SJSA1 (cell line): Measurements from ENCODE around the gene IL4. TPM values are rescaled to one million over a fixed set of nuclear protein-coding genes. Genes with fewer than 3 reads are reported as not detected.

ENCODE experiments used
- DNase-seq, 2 experiments: peaks; one replicate each; pipeline ENCODE4 v3.0.0-alpha.2; 2015 to 2020; ENCODE audit warnings: low spot score in 2 of 2, low read depth in 1 of 2
- H3K27ac ChIP-seq: fragments of 250-450 bp; sonication (Bioruptor Pico); 2 replicates; pipeline ENCODE4 v1.5.1; 2020; ENCODE audit warnings: mild to moderate bottlenecking, moderate library complexity
- H3K27me3 ChIP-seq: fragments of 250-450 bp; sonication (Bioruptor Pico); replicated peaks from 2 replicates; pipeline ENCODE4 v1.5.1; 2020; ENCODE audit warnings: mild to moderate bottlenecking, moderate library complexity
- H3K36me3 ChIP-seq: fragments of 250-450 bp; sonication (Bioruptor Pico); 2 replicates; pipeline ENCODE4 v1.5.1; 2020; ENCODE audit warnings: mild to moderate bottlenecking
- H3K4me1 ChIP-seq: fragments of 250-450 bp; sonication (Bioruptor Pico); replicated peaks from 2 replicates; pipeline ENCODE4 v1.6.1; 2021; ENCODE audit warnings: mild to moderate bottlenecking
- H3K4me3 ChIP-seq: fragments of 250-450 bp; sonication (Bioruptor Pico); 2 replicates; pipeline ENCODE4 v1.5.1; 2020; ENCODE audit warnings: mild to moderate bottlenecking
- H3K9me3 ChIP-seq: fragments of 250-450 bp; sonication (Bioruptor Pico); replicated peaks from 2 replicates; pipeline ENCODE4 v1.5.1; 2020; ENCODE audit warnings: mild to moderate bottlenecking
- total RNA-seq: library from RNA; depleted of rRNA; stranded (reverse); fragments of >200 nt; shearing (Covaris generic); gene quantifications from 2 replicates; pipeline ENCODE4 v1.2.3, GENCODE V29; 2014

The IL4 gene
- total RNA-seq, 1 experiment from 2014 or later = not detected

DNA sequence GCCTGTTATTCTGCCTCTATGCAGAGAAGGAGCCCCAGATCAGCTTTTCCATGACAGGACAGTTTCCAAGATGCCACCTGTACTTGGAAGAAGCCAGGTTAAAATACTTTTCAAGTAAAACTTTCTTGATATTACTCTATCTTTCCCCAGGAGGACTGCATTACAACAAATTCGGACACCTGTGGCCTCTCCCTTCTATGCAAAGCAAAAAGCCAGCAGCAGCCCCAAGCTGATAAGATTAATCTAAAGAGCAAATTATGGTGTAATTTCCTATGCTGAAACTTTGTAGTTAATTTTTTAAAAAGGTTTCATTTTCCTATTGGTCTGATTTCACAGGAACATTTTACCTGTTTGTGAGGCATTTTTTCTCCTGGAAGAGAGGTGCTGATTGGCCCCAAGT lies 301 bp upstream of the IL4 start:
- no peak for DNase-seq
- Histone ChIP-seq H3K4me1 (peaks cover 49% of the 10 kb centered on the region), H3K9me3 (no peaks in the 10 kb centered on the region), H3K27me3 (no peaks in the 10 kb centered on the region), H3K27ac (peak overlapping the region; percentile 91; the same call in 1 of the 2 replicates), H3K4me3 (no peak overlapping the region), H3K36me3 (no peaks in the 10 kb centered on the region)

DNA sequence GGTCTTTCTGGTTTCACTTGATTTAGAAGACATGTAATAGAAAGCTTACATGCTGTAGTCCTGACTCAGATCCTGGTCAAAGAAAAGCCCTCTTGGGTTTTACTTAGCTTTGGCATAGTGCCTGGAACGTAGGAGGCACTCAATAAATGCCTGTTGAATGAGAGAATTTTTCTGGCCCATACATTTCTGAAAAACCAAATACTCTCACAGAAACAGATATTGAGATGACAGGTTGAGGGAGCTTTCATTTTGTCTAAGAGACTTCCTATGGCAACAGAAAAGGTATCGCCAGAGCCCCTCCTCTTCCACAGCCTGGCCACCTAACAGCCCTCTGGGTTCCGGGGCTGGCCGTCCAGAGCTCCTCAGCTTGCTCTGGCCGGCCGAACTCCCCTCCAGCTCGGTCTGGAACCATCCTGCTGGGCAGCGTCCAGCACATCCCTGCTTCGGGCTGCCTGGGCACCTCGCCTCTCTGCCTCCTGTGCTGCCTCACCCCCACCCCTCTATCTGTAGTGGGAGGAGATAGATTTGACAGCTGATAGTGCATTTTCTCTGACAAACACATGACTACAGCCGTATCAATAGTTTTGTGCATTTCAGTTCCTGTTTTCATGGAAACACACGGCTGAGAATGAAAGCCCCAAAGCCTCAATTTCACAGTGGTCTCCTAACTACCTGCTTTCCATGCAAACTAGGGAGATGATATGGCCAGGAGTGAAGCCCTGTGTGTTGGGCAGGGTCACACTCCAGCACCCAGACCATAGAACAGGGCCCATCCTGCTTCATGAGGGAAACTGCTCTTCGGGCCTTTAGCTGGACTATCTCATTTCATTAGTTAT lies 1.1 kb downstream of the IL4 start:
- Histone ChIP-seq H3K9me3 (no peaks in the 10 kb centered on the region), H3K36me3 (no peaks in the 10 kb centered on the region), H3K4me1 (peaks cover 55% of the 10 kb centered on the region), H3K4me3 (no peak overlapping the region; the same call in 1 of the 2 replicates), H3K27me3 (no peaks in the 10 kb centered on the region), H3K27ac (peak overlapping the region; percentile 91)
- DNase-seq = peak; percentile 82 to 90

DNA sequence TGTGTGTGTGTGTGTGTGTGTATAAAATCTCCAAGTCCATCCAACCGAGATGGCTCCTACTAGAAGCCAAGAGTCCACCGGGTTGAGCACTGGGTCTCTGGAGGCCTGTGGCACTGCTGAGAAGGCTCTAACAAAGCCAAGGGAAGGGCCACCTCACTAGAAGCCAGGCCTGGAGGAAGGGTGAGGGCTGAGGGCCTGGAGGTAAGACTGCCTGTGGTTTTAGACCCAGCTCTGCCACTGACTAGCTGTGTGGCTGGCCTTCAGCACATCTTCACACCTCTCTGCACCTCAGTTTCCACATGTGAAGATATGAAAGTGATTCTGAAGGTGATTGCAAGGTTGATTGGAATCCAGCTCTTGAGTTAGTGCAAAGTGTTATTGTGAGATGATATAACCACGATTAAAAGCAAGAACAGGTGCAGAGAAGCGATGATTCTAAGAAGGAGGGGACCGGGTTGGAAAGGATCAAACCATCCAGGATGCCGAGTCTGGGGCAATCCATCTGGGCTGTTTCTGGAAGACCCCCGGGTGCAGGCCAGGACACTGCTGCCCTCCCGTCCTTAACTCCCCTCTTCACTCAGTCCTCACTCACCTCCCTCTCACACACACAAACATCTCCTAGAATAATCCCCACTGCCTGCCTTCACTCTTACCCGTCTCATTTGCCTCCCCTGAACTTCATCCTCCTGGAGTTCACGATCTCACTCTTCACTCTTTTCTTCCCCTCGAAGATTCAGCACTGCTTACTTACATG lies 2.3 kb downstream of the IL4 start:
- no peaks in the 10 kb centered on the region for H3K9me3 ChIP-seq
- DNase-seq = peak in 1 of 2 experiments; percentile 40
- H3K4me1 ChIP-seq = peaks cover 52% of the 10 kb centered on the region
- H3K4me3 ChIP-seq = no peak overlapping the region
- H3K36me3 ChIP-seq = no peaks in the 10 kb centered on the region
- peak overlapping the region; percentile 62 for H3K27ac ChIP-seq
- no peaks in the 10 kb centered on the region for H3K27me3 ChIP-seq

DNA sequence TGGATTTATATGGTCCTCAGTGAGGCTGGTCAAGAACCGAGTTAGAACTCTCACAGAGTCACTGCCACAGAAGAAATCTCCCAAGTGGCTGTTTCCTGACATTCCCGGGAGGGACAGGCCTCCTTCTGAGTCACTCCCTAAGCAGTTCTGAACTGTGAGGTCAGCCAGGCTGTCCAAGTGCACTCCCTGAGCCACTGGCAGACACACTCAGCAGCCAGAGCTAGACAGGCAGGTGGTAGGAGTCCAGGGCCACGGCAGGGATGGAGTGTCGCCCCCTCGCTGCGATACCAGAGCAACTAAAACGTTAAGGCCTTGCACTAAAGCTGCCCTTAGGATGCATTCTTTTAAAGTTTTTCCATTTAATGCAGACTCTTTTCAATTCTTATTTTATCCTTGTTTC lies 3.4 kb downstream of the IL4 start:
- Histone ChIP-seq H3K4me1 (peaks cover 52% of the 10 kb centered on the region), H3K27me3 (no peaks in the 10 kb centered on the region), H3K9me3 (no peaks in the 10 kb centered on the region), H3K4me3 (no peak overlapping the region), H3K27ac (peak overlapping the region; percentile 62), H3K36me3 (no peaks in the 10 kb centered on the region)
- DNase-seq = peak; percentile 87 to 97

DNA sequence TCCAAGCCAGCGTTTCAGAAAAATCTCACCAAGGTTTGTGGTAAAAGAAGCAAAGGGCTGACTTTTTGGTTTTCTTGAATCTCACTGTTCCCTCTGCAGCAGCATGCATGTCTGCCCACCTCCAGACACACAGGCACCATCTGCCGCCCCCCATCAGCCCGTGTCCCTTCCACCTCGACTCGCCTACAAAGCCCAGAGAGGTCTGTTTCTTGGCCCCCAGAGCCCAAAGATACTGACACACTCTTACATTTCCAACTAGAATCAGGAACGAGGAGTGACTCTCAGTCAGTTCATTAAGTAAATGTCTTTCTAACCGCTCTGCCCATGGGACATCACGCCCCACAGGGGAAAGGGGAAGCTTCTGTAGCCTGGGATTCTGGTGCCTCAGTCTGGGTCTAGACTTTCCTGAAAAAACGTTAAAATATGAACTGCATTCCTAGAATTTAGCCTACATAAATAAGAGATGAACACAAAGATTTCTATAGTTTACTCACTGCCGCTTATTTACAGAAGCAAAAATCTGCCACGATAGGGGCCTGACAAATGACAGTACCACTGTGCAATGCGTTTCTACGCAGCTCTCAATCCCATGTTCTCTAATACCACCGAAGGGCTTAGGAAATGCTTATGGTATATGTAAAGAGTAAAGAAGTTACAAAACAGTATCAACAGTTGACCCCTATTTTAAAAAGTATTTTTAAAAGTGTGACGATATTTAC lies 4.1 kb downstream of the IL4 start:
- no peak overlapping the region for H3K4me3 ChIP-seq
- H3K9me3 ChIP-seq = no peaks in the 10 kb centered on the region
- H3K36me3 ChIP-seq = no peaks in the 10 kb centered on the region
- peaks cover 52% of the 10 kb centered on the region for H3K4me1 ChIP-seq
- DNase-seq = no peak
- H3K27me3 ChIP-seq = no peaks in the 10 kb centered on the region
- H3K27ac ChIP-seq = no peak overlapping the region

DNA sequence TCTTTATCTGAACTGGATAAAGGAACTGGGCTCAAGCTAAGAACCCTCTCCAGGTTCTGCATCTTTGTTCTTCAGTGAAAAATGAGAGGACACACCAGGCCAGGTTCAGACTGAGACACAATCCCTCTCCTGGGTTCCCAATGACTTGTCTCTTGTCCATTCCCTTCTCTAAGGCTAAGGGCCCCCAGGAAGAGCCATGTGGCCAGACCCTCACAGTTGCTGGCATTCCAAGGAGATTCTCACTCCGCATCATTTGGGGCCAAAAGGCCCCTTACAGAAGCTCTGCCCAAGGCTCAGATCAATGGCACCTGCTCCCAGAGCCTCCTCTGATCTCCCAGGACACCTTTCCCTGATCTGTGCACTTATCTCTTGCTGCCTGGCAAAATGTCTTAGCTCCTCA lies 4.9 kb downstream of the IL4 start:
- Histone ChIP-seq H3K36me3 (no peaks in the 10 kb centered on the region), H3K27ac (no peak overlapping the region), H3K27me3 (no peaks in the 10 kb centered on the region), H3K4me1 (peaks cover 50% of the 10 kb centered on the region), H3K4me3 (no peak overlapping the region), H3K9me3 (no peaks in the 10 kb centered on the region)
- DNase-seq = no peak

DNA sequence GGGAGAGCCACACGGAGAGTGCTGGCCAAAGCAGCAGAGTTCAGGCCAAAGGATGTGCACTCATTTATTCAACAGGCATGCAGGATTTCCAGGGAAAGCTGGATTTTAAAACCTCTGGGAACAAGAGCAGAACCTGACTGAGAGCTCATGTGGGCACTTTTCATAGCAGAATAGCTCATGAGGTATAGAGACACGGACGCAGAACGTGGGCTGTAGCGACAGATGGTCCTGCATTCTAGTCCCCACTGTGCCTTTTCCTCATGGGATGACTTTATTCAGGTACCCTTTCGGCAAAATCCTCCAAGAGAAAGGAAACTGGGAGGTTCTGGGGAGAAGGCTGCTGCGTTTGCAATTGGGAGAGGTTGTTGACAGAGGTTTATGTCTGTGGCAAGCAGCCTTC lies 5.4 kb downstream of the IL4 start:
- Histone ChIP-seq H3K9me3 (no peaks in the 10 kb centered on the region), H3K36me3 (no peaks in the 10 kb centered on the region), H3K4me3 (no peak overlapping the region), H3K4me1 (peaks cover 46% of the 10 kb centered on the region), H3K27ac (no peak overlapping the region), H3K27me3 (no peaks in the 10 kb centered on the region)
- no peak for DNase-seq

DNA sequence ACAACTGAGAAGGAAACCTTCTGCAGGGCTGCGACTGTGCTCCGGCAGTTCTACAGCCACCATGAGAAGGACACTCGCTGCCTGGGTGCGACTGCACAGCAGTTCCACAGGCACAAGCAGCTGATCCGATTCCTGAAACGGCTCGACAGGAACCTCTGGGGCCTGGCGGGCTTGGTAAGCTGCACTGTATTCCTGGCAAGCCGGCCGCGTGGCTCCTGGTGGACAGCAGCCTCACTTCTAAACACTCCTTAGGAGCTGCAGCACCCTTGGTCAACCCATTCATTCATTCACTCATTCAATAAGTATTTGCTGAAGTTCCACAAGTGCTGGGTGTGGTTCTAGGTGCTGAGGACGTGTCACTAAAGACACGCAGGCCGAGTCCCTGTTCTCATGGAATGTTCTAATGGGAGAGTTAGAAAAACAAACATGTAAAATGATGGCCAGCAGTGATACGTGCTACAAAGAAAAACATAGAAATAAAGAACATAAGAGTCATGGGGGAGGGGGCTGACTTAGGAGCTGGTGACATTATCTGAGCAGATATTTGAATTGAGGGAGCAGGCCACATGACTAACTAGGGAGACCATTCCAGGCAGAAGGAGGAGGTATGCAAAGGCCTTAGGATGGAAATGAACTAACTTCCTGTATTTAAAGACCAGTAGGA lies 6.1 kb downstream of the IL4 start:
- Histone ChIP-seq H3K36me3 (no peaks in the 10 kb centered on the region), H3K4me3 (no peak overlapping the region), H3K27me3 (no peaks in the 10 kb centered on the region), H3K4me1 (peaks cover 39% of the 10 kb centered on the region), H3K27ac (peak overlapping the region; percentile 6; the same call in 1 of the 2 replicates), H3K9me3 (no peaks in the 10 kb centered on the region)
- DNase-seq = peak in 1 of 2 experiments; percentile 77

DNA sequence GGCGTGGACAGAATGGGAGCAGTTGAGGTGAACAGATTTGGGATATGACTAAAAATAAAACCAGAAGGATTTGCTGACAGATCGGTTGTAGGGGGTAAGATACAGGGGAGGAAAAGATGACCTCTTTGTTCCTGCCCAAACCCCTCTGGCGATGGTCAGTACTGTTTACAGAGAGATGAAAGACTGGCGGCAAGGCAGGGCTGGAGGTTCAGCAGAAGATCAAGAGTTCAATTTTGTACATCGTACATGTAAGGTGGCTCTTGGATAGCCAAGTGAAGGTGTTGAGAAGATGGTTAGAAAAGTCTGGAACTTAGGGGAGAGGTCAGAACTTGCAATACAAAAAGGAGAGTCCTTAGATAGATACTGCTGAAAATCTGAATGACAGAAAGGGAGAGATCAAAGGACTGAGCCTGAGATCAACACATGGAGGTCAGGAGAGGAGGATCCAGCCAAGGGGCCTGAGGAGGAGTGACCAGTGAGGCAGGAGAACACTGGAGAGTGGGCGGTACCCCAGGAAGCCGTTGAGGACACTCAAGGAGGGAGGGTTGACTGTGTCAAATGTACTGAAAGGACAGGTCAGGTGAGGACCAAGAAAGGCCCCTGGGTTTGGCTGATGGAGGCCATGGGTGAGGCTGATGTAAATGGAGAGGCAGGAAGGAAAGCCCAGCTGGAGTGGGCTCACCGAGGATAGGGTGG lies 7.1 kb downstream of the IL4 start:
- Histone ChIP-seq H3K4me1 (peaks cover 30% of the 10 kb centered on the region), H3K27me3 (no peaks in the 10 kb centered on the region), H3K4me3 (no peak overlapping the region), H3K27ac (no peak overlapping the region), H3K36me3 (no peaks in the 10 kb centered on the region), H3K9me3 (no peaks in the 10 kb centered on the region)
- no peak for DNase-seq

DNA sequence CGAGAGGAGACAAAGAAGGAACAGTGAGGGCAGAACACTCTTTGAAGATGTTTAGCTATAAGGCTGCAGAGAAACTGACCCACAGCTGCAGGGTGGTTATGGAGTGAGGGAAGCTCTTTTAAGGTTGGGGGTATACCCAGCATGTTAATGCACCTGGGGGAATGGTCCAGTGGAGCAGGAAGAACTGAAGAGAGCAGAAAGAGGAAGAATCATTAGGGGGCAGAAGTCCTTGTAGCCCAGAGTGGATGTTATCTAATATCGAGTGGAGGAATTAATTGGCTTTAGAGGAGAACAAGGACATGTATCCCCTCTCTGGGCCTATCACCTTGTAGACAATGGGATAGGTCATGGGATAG lies 7.7 kb downstream of the IL4 start:
- Histone ChIP-seq H3K27me3 (no peaks in the 10 kb centered on the region), H3K36me3 (no peaks in the 10 kb centered on the region), H3K27ac (no peak overlapping the region), H3K4me1 (peaks cover 28% of the 10 kb centered on the region), H3K9me3 (no peaks in the 10 kb centered on the region), H3K4me3 (no peak overlapping the region)
- no peak for DNase-seq

DNA sequence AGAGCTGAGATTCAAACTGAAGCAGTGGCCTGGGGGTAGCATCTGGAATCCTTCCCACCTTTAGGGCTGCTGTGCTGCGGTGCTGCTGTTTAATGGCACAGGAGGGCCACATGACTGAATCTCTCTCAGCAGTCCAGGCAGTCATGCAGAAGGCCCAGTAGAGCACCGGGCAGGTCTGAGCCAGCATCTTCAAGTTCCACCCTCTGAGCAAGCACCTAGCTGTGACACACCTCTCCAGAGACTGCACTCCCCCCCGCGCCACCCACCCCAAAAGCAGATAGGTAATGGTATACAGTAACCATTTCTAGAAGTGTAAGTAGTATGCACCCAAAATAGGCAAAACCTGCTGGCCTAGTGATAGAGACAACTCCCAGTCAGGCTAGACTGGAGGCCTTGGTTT lies 8.2 kb downstream of the IL4 start:
- Histone ChIP-seq H3K36me3 (no peaks in the 10 kb centered on the region), H3K4me1 (peaks cover 23% of the 10 kb centered on the region), H3K27ac (no peak overlapping the region), H3K9me3 (no peaks in the 10 kb centered on the region), H3K4me3 (no peak overlapping the region), H3K27me3 (no peaks in the 10 kb centered on the region)
- no peak for DNase-seq

DNA sequence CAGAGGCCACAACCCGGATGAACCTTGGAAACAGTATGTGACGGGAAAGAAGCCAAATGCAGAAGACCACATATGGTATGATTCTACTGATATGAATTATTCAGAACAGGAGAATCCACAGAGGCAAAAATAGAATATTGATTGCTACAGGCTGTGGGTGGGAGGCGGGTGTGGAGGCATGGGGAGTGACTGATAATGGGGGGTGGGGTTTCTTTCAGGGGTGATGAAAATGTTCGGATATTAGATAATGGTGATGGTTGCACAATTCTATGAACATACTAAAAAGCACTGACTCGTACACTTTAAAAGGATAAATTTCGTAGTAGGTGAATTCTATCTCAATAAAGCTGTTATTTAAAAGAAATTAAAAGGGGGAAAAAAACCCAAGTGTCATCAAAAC lies 10.7 kb downstream of the IL4 start:
- Histone ChIP-seq H3K4me1 (peaks cover 10% of the 10 kb centered on the region), H3K27me3 (no peaks in the 10 kb centered on the region), H3K27ac (no peak overlapping the region), H3K9me3 (no peaks in the 10 kb centered on the region), H3K4me3 (no peak overlapping the region), H3K36me3 (no peaks in the 10 kb centered on the region)
- no peak for DNase-seq
